ENCODE results near the gene VPS51. TPM values are rescaled to one million over a fixed set of nuclear protein-coding genes. Genes with fewer than 3 reads are reported as not detected.

The VPS51 gene
- total RNA-seq, 4 donors from 2014 or later, result 193 to 544 (median 439) TPM

GRCh38 chr11:65071907-65072630 lies 23.9 kb upstream of the VPS51 start:
- DNase-seq (ENCODE audit: low spot score in 2 of 2), result no peak
- H3K4me3 ChIP-seq, result no peak overlapping the region
- H3K27me3 ChIP-seq, result no peaks in the 10 kb centered on the region
- H3K9me3 ChIP-seq, result no peaks in the 10 kb centered on the region
- TF ChIP-seq POLR2A (IDR thresholded peaks at IDR 0.05) (no peak), CTCF (IDR thresholded peaks at IDR 0.05) (no peak), EP300 (IDR thresholded peaks at IDR 0.05) (no peak)
- H3K27ac ChIP-seq, result no peak overlapping the region
- no peaks in the 10 kb centered on the region for H3K4me1 ChIP-seq
- no peaks in the 10 kb centered on the region for H3K36me3 ChIP-seq
- 42 to 67% methylated on average over 2 to 4 of the region's 4 CpGs for WGBS, 2 donors

- no peaks in the 10 kb centered on the region for H3K36me3 ChIP-seq
- H3K27ac ChIP-seq, result no peak overlapping the region
- TF ChIP-seq POLR2A (IDR thresholded peaks at IDR 0.05) (no peak), CTCF (IDR thresholded peaks at IDR 0.05) (no peak), EP300 (IDR thresholded peaks at IDR 0.05) (no peak)
- H3K4me3 ChIP-seq, result no peak overlapping the region
- no peak for DNase-seq (ENCODE audit: low spot score in 2 of 2)
- H3K9me3 ChIP-seq, result no peaks in the 10 kb centered on the region
- WGBS, 2 donors, result 64 to 75% methylated on average over 1 of the region's 1 CpG
- no peaks in the 10 kb centered on the region for H3K4me1 ChIP-seq
- no peaks in the 10 kb centered on the region for H3K27me3 ChIP-seq
Observed at GRCh38 chr11:65072631-65072966, 23.4 kb upstream of the VPS51 start.

- TF ChIP-seq EP300 (IDR thresholded peaks at IDR 0.05), result no peak
- no peak for TF ChIP-seq POLR2A (IDR thresholded peaks at IDR 0.05)
- no peak for TF ChIP-seq CTCF (IDR thresholded peaks at IDR 0.05)
- no peak for DNase-seq (ENCODE audit: low spot score in 2 of 2)
- H3K4me1 ChIP-seq, result no peaks in the 10 kb centered on the region
- H3K27ac ChIP-seq, result no peak overlapping the region
- H3K4me3 ChIP-seq, result no peak overlapping the region
- H3K27me3 ChIP-seq, result no peaks in the 10 kb centered on the region
- no peaks in the 10 kb centered on the region for H3K9me3 ChIP-seq
- WGBS, 2 donors, result 72 to 82% methylated on average over 4 of the region's 4 CpGs
- no peaks in the 10 kb centered on the region for H3K36me3 ChIP-seq
Observed at GRCh38 chr11:65077451-65077850, 18.6 kb upstream of the VPS51 start.

GRCh38 chr11:65078151-65078550 lies 17.9 kb upstream of the VPS51 start:
- no peak overlapping the region for H3K4me3 ChIP-seq
- peaks cover 0 to 2% (median 1%) of the 10 kb centered on the region in 4 donors for H3K4me1 ChIP-seq
- no peaks in the 10 kb centered on the region for H3K27me3 ChIP-seq
- peak overlapping the region in 1 of 4 donors; percentile 10 for H3K27ac ChIP-seq
- no peak for DNase-seq (ENCODE audit: low spot score in 2 of 2)
- 58 to 72% methylated on average over 2 to 3 of the region's 3 CpGs for WGBS, 2 donors
- no peaks in the 10 kb centered on the region for H3K9me3 ChIP-seq
- no peaks in the 10 kb centered on the region for H3K36me3 ChIP-seq
- peak in 3 of 5 experiments; percentile 17 to 53 (median 31) for TF ChIP-seq CTCF (IDR thresholded peaks at IDR 0.05)
- TF ChIP-seq EP300 (IDR thresholded peaks at IDR 0.05), result no peak

- H3K27ac ChIP-seq, result peak overlapping the region in 1 of 4 donors; percentile 10
- H3K27me3 ChIP-seq, result no peaks in the 10 kb centered on the region
- no peaks in the 10 kb centered on the region for H3K36me3 ChIP-seq
- TF ChIP-seq CTCF (IDR thresholded peaks at IDR 0.05) (no peak), EP300 (IDR thresholded peaks at IDR 0.05) (no peak), POLR2A (IDR thresholded peaks at IDR 0.05) (no peak)
- no peak overlapping the region for H3K4me3 ChIP-seq
- DNase-seq (ENCODE audit: low spot score in 2 of 2), result no peak
- no peaks in the 10 kb centered on the region for H3K9me3 ChIP-seq
- 84 to 92% methylated on average over 9 of the region's 9 CpGs for WGBS, 2 donors
- H3K4me1 ChIP-seq, result peaks cover 0 to 9% (median 7%) of the 10 kb centered on the region in 4 donors
Observed at GRCh38 chr11:65078786-65079342, 17.1 kb upstream of the VPS51 start.

All from tibial nerve (tissue), 4 donors.